HG03469 (cell line): Measurements from ENCODE around the gene PIGN.
"Not testable (repeated sequence)": the region's sequence is repeated elsewhere in the genome, so short reads cannot be mapped to it uniquely, and the experiment has no call there.

ENCODE experiments used
- ATAC-seq: cut with Tn5 transposase; IDR thresholded peaks from one replicate; pipeline ENCODE4 v1.9.1; 2021; ENCODE audit warnings: mild to moderate bottlenecking, moderate library complexity, moderate number of reproducible peaks; ENCODE audit not compliant: unreplicated experiment

Gene PIGN

DNA sequence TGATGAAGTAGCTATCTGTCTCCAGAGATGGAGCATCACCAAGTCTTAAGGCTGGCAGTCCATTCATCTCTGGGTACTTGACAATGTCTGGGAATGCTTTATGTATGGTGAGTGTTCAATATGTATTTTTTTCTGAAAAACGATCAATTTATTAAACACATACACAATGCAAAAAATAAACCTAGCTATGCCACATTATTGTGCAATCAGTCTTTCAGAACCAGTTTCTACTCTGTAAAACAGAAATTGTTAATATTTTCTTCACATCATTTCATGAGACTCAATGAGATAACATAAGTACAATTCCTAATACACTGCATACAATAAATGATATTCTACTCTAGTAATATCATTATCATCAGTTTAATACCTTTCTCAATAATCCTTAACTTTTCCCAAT, 122.5 kb downstream of the PIGN start:
- no peak for ATAC-seq

DNA sequence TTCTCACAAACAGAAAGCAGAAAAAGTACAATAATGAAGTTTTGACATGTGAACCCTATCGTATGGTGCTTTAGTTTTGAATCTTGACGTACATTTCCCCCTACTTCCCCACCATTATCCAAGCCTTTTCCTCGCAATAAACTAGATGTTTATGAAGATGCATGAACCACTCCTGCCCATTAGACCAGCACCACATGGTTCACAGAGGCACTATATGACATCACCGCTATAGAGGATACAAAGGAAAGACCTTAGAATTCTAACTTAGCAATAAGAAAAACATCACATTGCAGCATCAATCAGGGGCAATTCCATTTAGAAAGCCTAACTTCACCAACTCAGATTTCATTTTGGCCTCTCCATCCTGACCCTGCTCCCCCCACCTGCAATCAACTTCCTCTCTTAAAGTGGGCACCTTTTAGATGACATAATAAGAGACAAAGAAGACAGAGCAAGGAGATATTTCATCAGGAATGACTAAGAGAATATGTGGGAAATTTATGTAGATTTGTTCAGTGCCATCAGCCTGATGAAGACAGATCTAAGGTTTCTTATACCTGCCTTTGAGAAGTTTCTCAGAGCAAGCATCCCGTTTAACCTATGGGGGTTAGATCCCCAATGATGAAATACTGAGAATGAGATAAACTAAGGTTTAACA, 124.9 kb downstream of the PIGN start:
- ATAC-seq: no peak

DNA sequence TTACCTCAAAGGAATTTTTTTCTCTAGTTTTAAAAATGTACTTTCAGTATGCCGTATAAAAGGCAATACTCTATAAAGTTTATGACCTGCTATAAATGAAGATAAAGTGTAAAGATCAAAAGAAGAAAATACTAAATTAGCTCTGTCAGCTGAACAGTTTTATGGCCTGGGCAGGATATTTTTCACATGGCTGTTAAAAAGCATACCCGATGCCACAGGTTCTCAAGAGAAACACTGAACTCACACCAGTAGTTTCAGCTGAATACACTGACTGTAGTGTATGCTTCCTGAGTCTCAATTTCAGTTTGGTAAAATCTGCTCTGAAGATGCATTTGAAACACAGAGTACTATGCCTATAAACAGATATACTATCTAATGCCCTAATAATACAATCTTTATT, 126.0 kb downstream of the PIGN start:
- no peak for ATAC-seq

DNA sequence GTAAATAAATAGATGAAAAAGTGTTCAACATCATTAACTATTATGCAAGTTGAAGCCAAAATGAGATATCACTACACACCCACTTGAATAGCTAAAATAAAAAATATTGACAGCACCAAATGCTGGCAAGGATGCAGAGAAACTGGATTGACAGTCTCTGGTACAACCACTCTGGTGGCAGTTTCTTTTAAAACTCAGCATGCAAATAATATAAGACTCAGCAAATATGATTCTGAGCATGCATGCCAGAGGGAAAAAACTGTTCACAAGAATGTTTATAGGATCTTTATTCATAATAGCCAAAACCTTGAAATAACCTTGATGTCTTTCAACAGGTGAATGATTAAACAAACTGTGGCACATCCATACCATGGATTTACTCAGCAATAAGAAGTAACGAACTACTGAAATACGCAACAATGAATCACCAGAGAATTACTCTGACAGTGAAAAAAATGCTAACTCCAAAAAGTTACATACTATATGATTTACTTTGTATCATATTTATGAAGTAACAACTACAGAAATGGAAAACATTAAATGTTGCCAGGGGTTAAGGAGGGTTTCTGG, 131.8 kb downstream of the PIGN start:
- no peak for ATAC-seq

DNA sequence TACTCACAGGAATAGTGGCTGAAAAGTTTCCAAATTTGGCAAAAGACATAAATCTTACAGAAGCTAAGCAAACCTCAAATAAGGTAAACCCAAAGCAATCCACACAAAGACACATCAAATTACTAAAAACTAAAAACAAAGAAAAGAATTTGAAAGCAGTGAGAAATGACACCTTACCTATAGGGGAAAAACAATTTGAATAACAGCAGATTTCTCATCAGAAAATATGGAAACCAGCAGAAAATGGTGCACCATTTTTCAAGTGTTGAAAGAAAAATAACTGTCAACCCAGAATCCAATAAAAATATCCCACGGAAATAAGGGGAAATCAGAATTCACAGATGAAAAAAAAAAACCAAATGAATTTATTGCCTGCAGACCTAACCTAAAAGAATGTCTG, 138.6 kb downstream of the PIGN start:
- ATAC-seq: no peak

DNA sequence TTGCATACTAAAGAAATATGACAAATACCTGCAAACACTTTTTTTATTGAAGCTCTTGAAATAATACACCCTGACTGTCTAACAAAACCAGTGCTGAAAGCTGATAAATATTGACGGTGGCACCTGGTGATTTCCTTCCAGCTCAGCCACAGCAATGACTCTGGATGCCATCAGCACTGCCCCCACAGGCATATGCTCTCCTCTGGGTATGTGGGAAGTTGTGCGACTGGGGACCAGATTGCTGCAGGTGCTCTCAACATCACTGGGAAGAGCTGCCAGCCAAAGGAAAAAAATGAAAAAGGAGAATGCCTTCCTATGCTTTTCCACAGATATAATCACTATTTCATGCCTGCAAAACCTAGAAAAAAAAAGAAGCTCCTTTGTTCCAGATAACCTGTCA, 141.5 kb downstream of the PIGN start:
- ATAC-seq: no peak

DNA sequence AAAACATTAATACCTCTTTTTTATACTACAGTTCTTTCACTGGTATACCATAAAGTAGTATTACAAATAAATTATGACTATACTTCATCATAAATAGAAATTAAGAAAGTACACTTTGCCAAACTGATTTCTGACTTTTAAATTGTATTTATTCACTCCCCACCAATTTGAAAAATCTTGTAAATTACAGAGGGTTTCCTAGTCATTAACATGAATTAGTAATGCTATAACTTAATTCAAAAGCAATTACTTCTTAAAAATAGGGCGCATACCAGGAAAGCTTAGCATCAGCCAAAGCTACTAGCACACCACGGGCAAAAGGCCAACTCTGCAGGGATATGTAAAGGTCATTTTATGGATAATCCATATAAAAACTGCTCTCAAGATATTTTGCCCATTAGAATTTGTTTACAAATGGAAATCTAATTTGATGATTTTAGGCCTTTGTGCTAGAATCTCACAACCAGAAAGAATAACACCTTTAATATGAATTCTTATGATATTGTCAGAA, 142.3 kb downstream of the PIGN start:
- no peak for ATAC-seq

DNA sequence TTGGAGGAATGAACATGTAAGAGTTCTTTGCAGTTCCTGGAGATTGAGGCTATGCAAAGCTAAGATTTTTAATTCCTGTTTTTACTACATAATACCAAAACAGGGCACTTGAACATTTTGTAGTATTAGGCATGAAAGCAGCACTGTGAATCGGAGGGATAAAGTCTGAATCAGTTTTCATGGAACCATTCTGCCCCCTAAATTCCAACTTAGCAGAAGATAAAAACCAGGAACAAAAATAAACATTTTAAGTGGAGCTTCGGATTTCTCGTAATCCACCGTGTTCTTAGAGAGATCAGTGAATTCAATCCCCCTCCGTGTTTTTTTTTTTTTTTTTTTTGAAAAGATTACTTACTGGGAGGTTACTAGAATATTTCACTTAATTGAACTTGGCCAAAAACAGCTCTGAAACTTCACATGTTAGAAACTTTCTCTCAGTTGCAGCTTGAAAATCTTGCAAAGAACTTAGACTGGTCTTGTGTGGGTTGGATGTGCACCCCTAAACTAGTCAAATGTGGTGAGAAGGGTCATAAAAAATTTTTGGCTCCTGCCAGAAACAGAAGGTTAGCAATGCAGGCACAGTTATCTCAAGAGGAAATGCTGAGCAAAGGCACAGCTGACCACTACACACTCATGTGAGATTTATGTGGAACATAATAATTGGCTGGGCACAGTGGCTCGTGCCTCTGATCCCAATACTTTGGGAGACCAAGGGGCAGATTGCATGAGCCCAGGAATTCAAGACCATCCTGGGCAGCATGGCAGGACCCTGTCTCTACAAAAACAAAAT, 148.7 kb downstream of the PIGN start:
- no peak for ATAC-seq

DNA sequence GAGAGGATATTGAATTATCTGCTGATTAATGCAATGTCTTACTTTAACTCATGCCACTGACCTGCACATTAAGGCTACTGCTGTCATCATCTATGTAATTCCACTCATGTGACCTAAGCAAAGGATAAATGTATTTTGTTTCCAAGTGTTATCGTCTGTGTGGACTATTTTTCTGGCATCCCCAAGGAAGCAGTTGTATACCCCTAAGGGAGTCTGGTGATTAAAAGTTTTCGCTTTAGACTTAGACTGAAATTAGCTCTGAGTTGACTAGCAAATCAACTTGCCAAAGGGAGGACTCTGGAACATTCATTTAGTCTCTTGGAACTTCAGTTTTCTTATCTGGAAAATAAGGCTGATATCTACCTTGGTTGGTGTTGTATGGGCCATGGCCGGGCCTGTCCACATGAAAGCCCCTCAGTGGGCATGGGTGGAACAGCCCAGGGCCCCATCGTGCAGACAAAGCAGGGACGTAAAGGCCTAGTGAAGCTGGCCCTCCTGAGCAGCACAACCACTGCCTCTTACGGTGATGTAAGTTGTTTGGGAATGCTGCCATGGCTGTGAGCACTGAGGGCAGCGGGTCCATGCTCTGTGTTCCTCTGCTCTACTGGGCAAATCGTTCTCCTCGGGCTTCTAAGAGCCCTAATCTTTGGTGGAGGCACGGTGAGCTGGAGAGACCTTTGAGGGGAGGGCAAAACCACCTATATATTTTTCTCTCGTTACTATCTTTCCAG, 149.7 kb downstream of the PIGN start:
- no peak for ATAC-seq

DNA sequence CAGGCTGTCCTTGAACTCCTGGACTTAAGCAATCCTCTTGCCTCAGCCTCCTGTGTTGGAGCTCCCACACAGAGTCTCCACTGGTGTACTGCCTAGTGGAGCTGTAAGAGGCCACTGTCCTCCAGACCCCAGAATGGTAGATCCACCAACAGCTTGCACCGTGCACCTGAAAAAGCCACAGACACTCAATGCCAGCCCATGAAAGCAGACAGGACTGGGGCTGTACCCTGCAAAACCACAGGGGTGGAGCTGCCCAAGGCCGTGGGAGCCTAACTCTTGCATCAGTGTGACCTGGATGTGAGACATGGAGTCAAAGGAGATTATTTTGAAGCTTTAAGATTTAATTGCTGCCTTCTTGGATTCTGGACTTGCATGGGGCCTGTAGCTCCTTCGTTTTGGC, 152.6 kb downstream of the PIGN start:
- not testable (repeated sequence) for ATAC-seq

DNA sequence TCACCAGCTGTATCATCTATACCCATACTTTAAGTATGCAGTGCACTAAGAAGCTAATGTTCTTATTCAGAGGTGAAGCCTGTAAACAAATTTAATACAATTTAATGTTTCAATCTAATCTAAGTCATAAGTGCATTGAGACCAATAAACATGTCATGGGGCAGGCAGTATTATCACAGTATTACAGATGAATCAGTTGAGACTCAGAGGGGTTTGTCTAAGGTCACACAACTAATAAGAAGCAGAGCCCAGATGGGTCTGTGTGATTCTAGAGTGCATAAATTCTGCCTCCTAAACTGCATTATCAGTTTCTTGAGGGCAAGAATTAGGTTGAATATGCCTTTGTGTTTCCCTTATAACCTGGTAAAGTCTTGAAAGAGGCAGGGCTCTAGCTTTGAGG, 153.1 kb downstream of the PIGN start:
- no peak for ATAC-seq

DNA sequence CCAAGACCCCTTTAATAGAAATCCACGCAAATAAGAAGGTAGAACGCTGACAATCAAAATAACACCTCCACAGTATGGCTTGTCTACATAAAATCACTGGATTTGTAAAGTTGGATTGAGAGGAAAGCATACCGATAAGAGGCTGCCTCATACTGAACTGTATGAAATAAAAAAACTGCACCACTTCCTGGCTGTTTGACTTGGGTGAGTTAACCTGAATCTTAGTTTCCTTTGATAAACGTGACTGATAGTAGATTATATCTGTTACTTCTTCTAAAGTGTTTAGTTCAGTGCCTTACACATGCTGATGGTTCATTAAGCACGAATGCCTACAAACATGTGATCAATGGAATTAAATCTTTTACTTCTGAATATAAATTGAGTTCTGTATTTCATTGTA, 153.6 kb downstream of the PIGN start:
- ATAC-seq: no peak

DNA sequence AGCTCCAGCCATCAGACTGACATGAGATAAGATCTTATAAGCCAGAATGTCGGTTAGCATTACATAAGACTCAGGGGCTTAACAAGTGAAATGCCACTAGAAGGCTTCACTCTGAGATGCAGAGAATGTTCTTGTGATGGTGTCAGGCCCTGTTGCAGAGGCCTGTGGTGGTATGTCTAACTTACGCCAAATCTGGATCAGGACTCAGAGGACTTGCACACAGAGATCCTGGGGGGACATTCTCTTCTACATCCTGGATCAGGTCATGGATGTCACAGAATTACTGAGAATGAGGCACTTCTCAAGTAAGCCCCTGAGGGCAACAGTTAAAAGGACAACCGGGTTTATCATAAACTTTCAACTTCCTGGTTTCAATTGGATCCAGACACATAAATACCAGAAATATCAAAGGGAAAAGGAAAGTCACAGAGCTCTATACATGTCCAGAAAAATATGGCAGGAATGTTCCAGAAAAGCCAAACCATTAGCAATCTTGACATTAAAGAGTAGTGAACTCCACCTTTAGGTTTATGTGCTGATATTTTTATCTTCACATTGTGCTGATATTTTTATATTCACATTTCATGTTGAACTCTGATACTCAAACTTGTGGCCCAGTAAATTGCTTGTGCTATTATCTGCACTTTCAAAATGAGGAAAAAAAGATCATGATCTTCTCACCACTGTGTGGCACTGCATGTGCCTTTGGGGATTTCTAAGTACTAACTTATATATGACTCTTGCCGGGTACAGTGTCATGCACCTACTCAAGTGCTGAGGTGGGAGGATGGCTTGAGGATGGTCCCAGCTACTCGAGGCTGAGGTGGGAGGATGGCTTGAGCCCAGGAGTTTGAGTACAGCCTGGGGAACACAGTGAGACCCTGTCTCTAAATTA, 156.5 kb downstream of the PIGN start:
- no peak for ATAC-seq

DNA sequence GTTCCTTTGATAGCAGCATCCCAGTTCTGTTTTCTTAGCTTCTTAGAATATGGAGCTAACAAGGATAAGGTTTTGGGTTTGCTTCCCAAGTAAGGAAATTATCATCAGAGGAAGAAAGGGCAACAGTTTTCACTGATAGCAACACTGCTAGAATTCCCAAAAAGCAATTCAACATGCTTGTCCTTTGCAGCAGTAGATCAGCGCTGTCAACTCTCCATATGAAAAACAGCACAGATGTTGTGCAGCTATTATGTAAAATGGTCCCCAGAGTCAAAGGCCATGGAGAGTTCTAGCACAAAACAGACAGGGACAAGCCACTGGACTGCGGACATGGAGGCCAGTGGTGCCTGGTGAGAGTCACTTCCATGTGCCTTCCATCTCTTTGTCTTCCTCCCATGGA, 158.1 kb downstream of the PIGN start:
- ATAC-seq: no peak

DNA sequence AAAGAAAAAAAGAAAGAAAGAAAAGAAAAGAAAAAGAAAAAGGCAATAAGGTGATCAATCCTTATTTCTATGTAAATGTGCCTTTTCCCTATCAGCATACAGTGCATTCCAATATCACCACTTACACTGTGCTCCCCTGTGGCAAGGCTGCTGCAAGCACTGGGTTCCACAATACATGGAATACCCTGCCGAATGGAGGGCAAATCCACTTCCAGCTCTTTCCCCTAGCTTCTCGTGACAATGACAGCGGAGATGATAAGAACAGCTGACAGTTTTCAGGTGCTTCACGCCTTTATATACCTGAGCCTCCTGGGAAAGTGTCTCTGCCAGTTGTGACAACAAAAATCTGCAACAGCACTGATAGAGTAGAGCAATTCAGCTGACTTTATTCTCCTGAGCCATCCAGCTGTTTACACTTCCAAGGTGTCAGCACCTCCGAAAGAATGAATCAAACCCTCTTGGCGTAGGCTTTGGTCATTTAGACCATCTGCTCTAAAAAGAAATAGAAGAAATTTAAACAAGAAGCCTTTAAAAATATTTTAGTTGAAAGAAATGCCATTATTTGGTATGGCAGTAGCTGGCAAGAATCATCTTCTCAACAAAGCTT, 158.8 kb downstream of the PIGN start:
- no peak for ATAC-seq

DNA sequence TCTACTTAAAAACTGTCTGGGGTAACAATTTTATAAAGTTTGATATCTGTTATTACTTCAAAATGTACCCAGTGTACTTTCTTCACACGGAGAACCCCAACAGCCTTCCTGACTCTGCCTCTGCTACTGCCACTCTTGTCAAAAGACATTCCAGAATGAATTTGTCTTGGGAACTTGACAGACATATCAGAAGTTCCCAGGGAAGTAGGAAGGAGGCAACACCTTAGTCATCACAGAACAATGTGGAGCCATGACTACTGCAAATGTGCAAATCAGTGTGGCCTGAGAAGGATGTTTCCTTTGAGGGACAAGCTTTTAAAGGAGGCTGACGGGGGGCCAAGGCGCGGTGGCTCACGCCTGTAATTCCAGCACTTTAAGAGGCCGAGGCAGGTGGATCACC, 160.3 kb downstream of the PIGN start:
- ATAC-seq: no peak

DNA sequence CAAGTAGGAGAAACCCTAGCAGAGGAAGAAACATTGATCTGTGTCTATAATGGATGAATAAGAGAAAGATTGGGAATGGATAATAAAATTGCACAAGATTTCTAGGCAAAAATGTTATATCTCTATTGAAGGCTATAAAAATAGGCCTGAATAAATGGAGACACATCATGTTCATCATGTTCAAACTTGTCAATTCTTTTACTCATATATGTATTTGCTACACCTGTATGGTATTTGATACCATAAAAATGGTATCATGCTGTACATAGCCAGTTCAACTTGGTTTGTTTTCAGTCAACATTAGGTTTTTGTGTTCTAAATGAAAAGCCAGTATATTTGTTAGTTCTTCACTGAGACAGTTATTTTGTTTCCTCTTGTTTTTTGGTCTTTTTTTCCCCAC, 161.9 kb downstream of the PIGN start:
- no peak for ATAC-seq

DNA sequence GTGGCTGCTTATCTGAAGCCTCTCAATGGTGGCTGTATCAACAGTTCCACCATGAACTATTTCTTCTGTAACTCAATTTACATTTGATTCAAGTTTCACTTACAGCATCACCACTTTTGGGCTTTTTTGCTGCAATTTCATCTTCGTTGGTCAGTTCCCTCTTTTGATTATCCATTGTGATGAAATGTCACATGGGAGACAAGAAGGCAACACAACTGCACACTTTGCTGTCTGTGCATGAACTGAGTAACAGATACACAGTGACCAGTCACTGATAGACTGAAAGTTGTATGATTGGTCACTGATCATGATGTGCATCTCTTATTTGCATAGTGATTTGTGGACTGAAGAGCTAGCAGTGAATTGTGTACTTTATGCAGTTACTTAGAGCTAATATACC, 163.3 kb downstream of the PIGN start:
- no peak for ATAC-seq

DNA sequence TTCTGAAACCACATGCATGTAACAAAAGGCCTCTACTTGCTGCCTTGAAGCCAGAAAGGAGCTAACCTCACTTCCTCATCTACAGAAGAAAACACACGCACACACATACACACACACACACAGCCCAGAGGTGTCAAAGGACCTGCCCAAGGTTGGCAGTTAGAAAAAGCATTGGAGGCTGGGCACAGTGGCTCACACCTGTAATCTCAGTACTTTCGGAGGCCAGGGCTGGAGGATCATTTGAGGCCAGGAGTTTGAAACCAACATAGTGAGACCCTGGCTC, 168.2 kb downstream of the PIGN start:
- no peak for ATAC-seq

DNA sequence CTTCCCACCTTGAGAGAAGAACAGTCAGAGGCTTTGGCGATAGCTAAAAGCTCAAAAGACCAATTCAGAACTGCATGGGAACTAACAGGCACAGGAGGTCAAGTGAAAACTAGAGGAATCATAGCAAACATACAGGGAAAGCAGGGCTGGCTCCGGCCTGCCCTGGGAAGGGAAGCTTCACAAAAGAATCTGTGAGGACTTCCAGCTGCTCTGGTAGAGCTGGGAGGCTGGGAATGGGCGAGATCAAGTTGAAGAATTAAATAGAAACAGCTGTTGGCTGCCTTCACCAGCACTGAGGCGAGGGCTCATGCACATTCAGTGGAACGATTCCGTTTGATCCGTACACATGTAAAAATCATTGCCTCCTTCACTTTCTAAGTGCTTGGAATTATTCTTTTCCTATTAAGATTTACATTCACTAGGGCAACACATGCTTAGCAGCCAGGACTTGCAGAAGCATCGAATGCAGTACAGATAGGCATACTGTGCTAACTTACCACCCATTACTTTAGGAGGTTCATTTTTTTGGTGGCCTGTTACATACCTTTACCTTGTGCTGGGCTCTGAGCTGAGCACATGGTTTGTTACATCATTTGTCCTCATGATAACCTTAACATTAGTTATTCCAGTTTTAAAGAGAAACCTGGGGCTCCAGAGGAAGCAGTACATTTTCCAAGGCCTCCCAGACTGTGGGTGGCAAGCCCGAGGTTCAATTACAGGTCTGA, 168.7 kb downstream of the PIGN start:
- no peak for ATAC-seq
